Trophoblast cell (in vitro differentiated cells and primary cell): Measurements from ENCODE around the gene SLX4IP.

Experiments
- DNase-seq, 2 donors: peaks; one replicate each; pipeline ENCODE4 v3.0.0-alpha.2; 2016
- H2AFZ ChIP-seq: 2 replicates; pipeline ENCODE4 v1.6.1; 2013; ENCODE audit warnings: low read length, moderate library complexity, mild to moderate bottlenecking; ENCODE audit not compliant: insufficient read depth, poor library complexity
- H2AK5ac ChIP-seq: 2 replicates; pipeline ENCODE4 v1.6.1; 2013; ENCODE audit warnings: mild to moderate bottlenecking, low read length
- H2BK120ac ChIP-seq: 2 replicates; pipeline ENCODE4 v1.6.1; 2013; ENCODE audit warnings: low read length, mild to moderate bottlenecking, moderate library complexity; ENCODE audit not compliant: insufficient read depth, poor library complexity
- H2BK12ac ChIP-seq: 2 replicates; pipeline ENCODE4 v1.6.1; 2013; ENCODE audit warnings: mild to moderate bottlenecking, low read length, moderate library complexity
- H2BK5ac ChIP-seq: 2 replicates; pipeline ENCODE4 v1.6.1; 2013; ENCODE audit warnings: low read length, low read depth, moderate library complexity, mild to moderate bottlenecking; ENCODE audit not compliant: poor library complexity
- H3K14ac ChIP-seq: 2 replicates; pipeline ENCODE4 v1.6.1; 2013; ENCODE audit warnings: mild to moderate bottlenecking, low read length
- H3K18ac ChIP-seq: 2 replicates; pipeline ENCODE4 v1.6.1; 2013; ENCODE audit warnings: mild to moderate bottlenecking, low read length
- H3K23ac ChIP-seq: 2 replicates; pipeline ENCODE4 v1.6.1; 2013; ENCODE audit warnings: low read length
- H3K27ac ChIP-seq: 2 replicates; pipeline ENCODE4 v1.5.1; 2013; ENCODE audit warnings: low read depth, mild to moderate bottlenecking, inconsistent platforms, low read length, moderate library complexity
- H3K27me3 ChIP-seq: 2 replicates; pipeline ENCODE4 v1.6.1; 2013; ENCODE audit warnings: inconsistent platforms, mild to moderate bottlenecking, low read length, moderate library complexity; ENCODE audit not compliant: insufficient read depth
- H3K36me3 ChIP-seq, 2 experiments: 1 replicate in 1 of 2; 2 replicates in 1 of 2; pipeline ENCODE4 v1.6.1; 2013; ENCODE audit warnings: low read length in 2 of 2, mild to moderate bottlenecking in 2 of 2, moderate library complexity in 1 of 2; ENCODE audit not compliant: insufficient read depth in 2 of 2, control insufficient read depth in 1 of 2
- H3K4ac ChIP-seq: 2 replicates; pipeline ENCODE4 v1.6.1; 2013; ENCODE audit warnings: low read depth, mild to moderate bottlenecking, low read length, moderate library complexity
- H3K4me1 ChIP-seq, 2 experiments: 1 replicate in 1 of 2; 2 replicates in 1 of 2; pipeline ENCODE4 v1.6.1; 2013; ENCODE audit warnings: low read length in 2 of 2, mild to moderate bottlenecking in 2 of 2, moderate library complexity in 1 of 2; ENCODE audit not compliant: insufficient read depth in 2 of 2, control insufficient read depth in 1 of 2
- H3K4me2 ChIP-seq: 2 replicates; pipeline ENCODE4 v1.6.1; 2013; ENCODE audit warnings: inconsistent platforms, mild to moderate bottlenecking, low read length, moderate library complexity
- H3K4me3 ChIP-seq: 2 replicates; pipeline ENCODE4 v1.5.1; 2013; ENCODE audit warnings: mild to moderate bottlenecking, low read depth, low read length, inconsistent platforms
- H3K79me1 ChIP-seq: one replicate; pipeline ENCODE4 v1.6.1; 2013; ENCODE audit warnings: low read length
- H3K79me2 ChIP-seq: 2 replicates; pipeline ENCODE4 v1.6.1; 2013; ENCODE audit warnings: low read length, mild to moderate bottlenecking; ENCODE audit not compliant: control insufficient read depth, insufficient read depth, poor library complexity
- H3K9ac ChIP-seq: 2 replicates; pipeline ENCODE4 v1.6.1; 2013; ENCODE audit warnings: mild to moderate bottlenecking, low read length
- H3K9me3 ChIP-seq: 2 replicates; pipeline ENCODE4 v1.6.1; 2013; ENCODE audit warnings: low read depth, mild to moderate bottlenecking, control low read depth, inconsistent platforms, low read length; ENCODE audit not compliant: insufficient read depth
- H4K12ac ChIP-seq: 2 replicates; pipeline ENCODE4 v1.6.1; 2013; ENCODE audit warnings: low read depth, mild to moderate bottlenecking, low read length, moderate library complexity
- H4K8ac ChIP-seq: 2 replicates; pipeline ENCODE4 v1.6.1; 2013; ENCODE audit warnings: low read depth, mild to moderate bottlenecking, low read length, moderate library complexity
- H4K91ac ChIP-seq: one replicate; pipeline ENCODE4 v1.6.1; 2013; ENCODE audit warnings: low read depth, mild to moderate bottlenecking, low read length, moderate library complexity
- WGBS: extraction: QIAGEN DNeasy Blood & Tissue Kit; methylation state at CpG from one replicate; pipeline ENCODE4 v1.1.7; 2013; ENCODE audit warnings: missing lambda C conversion rate; ENCODE audit not compliant: insufficient read length, insufficient coverage; ENCODE audit errors: extremely low coverage; 5-methylcytosine and 5-hydroxymethylcytosine counted together

SLX4IP gene

DNA sequence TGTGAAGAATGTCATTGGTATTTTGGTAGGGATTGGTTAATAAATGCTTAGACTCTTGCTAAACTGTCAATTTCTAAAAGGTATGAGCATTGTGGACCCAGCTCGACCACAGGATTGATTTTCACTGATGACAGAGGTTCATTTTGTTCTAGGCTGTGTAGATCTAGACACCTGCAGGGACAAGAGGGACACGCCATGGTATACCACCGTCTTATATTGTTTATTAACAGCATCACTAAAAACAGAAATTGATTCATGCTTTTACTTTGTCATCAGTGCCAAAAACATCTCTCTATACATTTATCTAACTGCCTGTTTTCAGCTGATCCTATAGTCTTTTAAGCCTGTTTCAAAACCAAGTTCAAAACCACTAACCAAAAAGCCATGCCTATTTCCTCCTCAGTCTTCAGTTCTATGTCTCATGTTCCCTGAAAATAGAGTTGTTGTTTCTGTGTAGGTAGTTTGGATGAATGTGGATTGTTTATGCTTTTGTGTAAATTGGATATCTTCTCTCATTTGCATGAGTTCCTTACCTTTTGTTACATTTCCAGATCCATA, 128.9 kb downstream of the SLX4IP start:
- Histone ChIP-seq H3K27ac (no peak overlapping the region), H3K18ac (no peak overlapping the region)

DNA sequence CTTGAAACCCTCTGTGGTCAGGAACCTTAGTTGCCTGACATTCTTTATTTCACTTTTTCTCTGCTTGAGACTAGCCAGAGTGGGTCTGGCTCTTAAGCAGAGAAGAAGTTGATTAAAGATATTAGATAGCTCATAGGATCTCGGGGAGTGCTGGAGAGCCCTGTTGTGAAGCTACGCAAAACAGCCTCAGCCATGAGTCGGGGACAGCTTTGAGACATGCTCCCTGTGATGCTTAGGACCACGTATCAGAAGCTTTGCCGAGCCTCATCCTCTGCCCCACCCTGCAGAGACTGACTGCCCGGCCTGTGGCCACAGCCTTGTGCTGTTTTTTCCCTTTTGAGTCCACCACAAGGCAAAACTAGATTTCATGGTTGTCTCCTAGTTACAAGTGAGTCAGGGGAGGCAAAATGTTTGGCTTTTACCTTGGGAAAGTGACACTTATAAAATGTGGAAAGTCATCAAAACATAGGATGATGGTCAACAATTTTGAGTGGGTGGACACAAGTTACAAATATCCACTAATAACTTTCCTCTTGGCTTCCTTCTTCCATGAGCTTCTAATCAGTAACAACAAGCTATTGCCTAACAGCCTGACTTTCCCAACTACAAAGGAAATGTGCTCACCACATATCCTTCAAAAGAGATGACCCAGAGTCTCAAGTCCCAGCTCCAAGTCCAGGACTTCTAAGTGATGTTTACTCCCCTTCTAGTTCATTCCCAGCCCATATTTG, 130.3 kb downstream of the SLX4IP start:
- Histone ChIP-seq H3K4me3 (no peak overlapping the region), H3K9me3 (peaks cover 3% of the 10 kb centered on the region), H3K27ac (no peak overlapping the region), H3K14ac (no peak overlapping the region), H4K8ac (no peak overlapping the region), H3K23ac (no peak overlapping the region), H3K79me1 (peaks cover 3% of the 10 kb centered on the region), H2AK5ac (no peak overlapping the region), H2BK12ac (no peak overlapping the region), H3K18ac (no peak overlapping the region), H3K4ac (no peak overlapping the region), H3K27me3 (no peaks in the 10 kb centered on the region), H4K12ac (no peak overlapping the region), H3K4me1 (peaks cover 3% of the 10 kb centered on the region in 2 experiments), H3K36me3 (no peaks in the 10 kb centered on the region), H3K9ac (no peak overlapping the region), H3K4me2 (no peak overlapping the region), H2AFZ (no peak overlapping the region), H2BK120ac (no peak overlapping the region), H4K91ac (no peak overlapping the region), H3K79me2 (no peaks in the 10 kb centered on the region), H2BK5ac (no peak overlapping the region)
- DNase-seq = peak in 1 of 2 donors; percentile 13
- WGBS = no CpG with 5 or more reads among the region's 6 CpGs

More for the DNA sequence above, 128.9 kb downstream of the SLX4IP start:
- Histone ChIP-seq H3K36me3 (no peaks in the 10 kb centered on the region), H3K4me3 (no peak overlapping the region), H3K9me3 (peaks cover 3% of the 10 kb centered on the region), H3K4me1 (peaks cover 3 to 5% of the 10 kb centered on the region in 2 experiments), H4K12ac (no peak overlapping the region), H3K14ac (no peak overlapping the region), H4K8ac (no peak overlapping the region), H3K79me2 (no peaks in the 10 kb centered on the region), H3K9ac (no peak overlapping the region), H3K4me2 (no peak overlapping the region), H2AK5ac (no peak overlapping the region), H3K27me3 (no peaks in the 10 kb centered on the region), H4K91ac (no peak overlapping the region), H3K23ac (no peak overlapping the region), H3K79me1 (peaks cover 3% of the 10 kb centered on the region), H3K4ac (no peak overlapping the region), H2BK12ac (no peak overlapping the region), H2AFZ (no peak overlapping the region), H2BK120ac (no peak overlapping the region), H2BK5ac (no peak overlapping the region)
- DNase-seq = no peak
- WGBS = no CpG with 5 or more reads among the region's 3 CpGs

DNA sequence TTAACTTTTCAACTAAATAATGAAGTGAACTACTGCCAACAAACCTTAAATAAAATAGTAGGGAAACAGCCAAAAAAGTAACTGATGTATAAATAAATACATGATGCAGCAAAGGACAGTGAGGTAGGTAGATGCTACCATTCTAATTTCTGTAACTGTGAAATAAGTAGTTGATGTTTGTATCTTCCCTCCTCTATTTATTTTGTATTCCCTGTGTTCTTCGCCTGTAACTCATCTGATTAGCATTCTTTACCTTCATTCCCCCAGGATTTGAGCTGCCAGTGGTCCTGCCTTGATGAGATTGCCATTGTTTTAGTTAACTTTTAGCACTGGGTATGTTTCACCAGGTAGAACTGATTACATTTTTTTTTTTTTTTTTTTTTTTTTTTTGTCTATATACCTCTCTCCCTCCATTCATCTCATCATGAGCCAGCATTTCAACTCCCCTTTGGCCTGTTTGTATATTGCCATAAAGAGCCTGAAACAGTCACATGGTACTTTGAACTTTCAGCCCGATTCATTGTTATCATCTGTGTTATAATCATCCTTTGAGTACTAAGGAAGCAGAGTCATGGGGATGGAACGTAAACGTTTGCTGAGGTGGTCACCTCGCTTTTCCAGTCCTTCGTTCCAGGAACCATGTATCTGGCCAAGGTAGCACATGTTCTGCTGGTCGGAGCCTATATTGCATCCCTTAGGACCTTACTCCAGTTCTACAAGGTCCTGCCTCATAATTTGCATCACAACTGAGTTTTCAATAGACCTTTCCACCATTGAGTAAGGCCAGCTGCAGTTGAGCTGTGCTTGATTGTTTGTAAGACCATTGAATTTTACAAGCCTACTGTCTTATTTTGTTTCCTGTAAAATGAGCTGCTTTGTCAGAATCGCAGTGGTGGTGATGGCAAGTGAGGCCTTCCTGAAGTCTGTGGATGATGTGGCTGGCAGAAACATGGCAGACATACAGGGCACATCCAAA, 131.1 kb downstream of the SLX4IP start:
- Histone ChIP-seq H4K12ac (no peak overlapping the region), H2BK5ac (no peak overlapping the region), H3K4me1 (peaks cover 3 to 4% of the 10 kb centered on the region in 2 experiments), H3K36me3 (no peaks in the 10 kb centered on the region), H3K27ac (no peak overlapping the region), H4K8ac (no peak overlapping the region), H3K18ac (no peak overlapping the region), H3K9me3 (peaks cover 3% of the 10 kb centered on the region), H4K91ac (no peak overlapping the region), H3K23ac (no peak overlapping the region), H3K4me3 (no peak overlapping the region), H3K4me2 (no peak overlapping the region), H2BK120ac (no peak overlapping the region), H3K79me2 (no peaks in the 10 kb centered on the region), H3K14ac (no peak overlapping the region), H3K9ac (no peak overlapping the region), H2AFZ (no peak overlapping the region), H2BK12ac (no peak overlapping the region), H3K79me1 (peaks cover 3% of the 10 kb centered on the region), H3K27me3 (no peaks in the 10 kb centered on the region), H3K4ac (no peak overlapping the region), H2AK5ac (no peak overlapping the region)
- WGBS = no CpG with 5 or more reads among the region's 8 CpGs
- no peak for DNase-seq

DNA sequence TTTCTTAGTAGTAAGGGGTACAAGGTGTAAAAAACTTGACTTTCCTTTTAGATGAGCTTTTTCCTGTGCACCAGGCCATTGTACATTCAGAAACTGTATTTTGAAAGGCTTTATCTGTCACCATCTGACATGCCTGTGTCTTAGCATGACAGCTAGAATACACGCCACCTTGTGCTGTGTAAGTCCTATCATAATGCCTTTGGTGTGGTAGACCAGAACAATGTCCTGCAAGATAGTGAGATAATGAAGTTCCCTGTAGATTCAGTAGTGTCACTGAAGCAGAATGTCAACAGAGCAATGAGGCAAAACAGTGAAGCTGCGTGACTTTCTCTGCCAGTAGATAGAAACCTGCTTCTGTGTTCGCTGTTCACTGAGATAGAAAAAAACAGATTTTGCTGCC, 132.9 kb downstream of the SLX4IP start:
- no CpG with 5 or more reads among the region's 3 CpGs for WGBS
- no peak overlapping the region for H3K4me3 ChIP-seq
- no peak overlapping the region for H2AK5ac ChIP-seq
- H4K91ac ChIP-seq = no peak overlapping the region
- H2BK12ac ChIP-seq = no peak overlapping the region
- no peak overlapping the region for H3K4ac ChIP-seq
- no peak overlapping the region for H4K8ac ChIP-seq
- no peak overlapping the region for H3K9ac ChIP-seq
- peaks cover 5 to 8% of the 10 kb centered on the region in 2 experiments for H3K4me1 ChIP-seq
- no peak overlapping the region for H4K12ac ChIP-seq
- no peaks in the 10 kb centered on the region for H3K36me3 ChIP-seq
- H2BK120ac ChIP-seq = no peak overlapping the region
- no peak overlapping the region for H2AFZ ChIP-seq
- no peaks in the 10 kb centered on the region for H3K79me2 ChIP-seq
- peaks cover 3% of the 10 kb centered on the region for H3K79me1 ChIP-seq
- H2BK5ac ChIP-seq = no peak overlapping the region
- H3K9me3 ChIP-seq = no peaks in the 10 kb centered on the region
- H3K4me2 ChIP-seq = no peak overlapping the region
- no peaks in the 10 kb centered on the region for H3K27me3 ChIP-seq
- H3K14ac ChIP-seq = no peak overlapping the region
- no peak for DNase-seq
- no peak overlapping the region for H3K18ac ChIP-seq
- no peak overlapping the region for H3K23ac ChIP-seq
- no peak overlapping the region for H3K27ac ChIP-seq
